Measurements from ENCODE around the gene GADL1.

GADL1 gene

DNA sequence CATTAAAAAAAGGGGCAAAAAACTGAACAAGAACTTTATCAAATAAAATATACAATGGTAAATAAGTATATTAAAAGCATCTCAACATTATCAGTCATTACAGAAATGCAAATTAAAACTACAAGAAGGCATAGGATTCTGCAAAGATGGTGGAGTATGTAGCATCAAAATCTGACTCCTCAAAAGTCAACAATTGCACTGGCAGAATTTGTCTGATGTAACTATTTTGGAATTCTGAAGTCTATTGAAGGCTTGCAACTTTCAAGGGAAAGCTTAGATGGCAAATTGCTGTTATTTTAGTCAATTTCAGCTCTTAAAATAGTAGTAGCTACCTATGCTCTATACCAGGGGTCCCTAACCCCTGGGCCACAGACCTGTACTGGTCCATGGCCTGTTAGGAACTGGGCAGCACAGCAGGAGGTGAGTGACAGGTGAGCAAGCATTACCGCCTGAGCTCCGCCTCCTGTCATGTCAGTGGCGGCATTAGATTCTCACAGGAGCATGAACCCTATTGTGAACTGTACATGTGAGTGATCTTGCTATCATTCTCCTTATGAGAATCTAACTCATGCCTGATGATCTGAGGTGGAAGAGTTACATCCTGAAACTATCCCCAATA lies 180.5 kb downstream of the GADL1 start:
- no peak for DNase-seq

DNA sequence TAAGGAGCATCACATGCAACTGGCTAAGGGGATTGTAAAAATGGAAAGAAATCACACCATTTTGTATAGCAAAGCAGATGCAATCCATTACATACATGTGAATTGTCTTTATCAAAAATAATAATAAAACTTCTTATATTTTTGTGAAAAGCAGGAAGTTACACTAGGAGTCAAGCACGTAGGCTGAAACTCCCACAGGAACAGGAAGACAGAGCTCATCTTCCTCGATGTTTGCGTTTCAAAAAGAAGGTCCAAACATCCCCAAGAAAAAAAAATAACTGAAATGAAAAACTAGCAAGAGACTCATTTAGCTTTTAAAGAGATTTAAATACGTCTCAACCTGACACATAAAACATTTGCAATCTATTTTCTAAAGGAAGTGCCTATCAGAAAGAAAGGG lies 181.5 kb downstream of the GADL1 start:
- DNase-seq, result no peak

DNA sequence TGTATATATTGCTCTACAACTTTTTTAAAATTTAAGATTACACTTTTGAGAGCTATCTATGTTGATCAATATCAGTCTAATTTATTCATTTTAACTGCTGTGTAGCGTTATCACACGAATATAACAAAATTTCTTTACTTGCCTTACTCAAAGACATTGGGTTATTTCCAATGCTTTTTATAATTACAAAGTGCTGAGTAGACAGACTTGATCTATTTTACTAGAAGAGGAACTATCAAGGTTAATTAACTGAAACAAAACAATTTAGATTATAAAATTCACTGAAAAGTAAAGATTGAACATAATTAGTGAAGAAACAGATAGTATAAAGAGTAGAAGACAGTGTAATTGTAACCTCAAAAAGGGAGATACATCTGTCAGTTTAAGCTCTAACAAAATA lies 182.6 kb downstream of the GADL1 start:
- DNase-seq, result no peak

DNA sequence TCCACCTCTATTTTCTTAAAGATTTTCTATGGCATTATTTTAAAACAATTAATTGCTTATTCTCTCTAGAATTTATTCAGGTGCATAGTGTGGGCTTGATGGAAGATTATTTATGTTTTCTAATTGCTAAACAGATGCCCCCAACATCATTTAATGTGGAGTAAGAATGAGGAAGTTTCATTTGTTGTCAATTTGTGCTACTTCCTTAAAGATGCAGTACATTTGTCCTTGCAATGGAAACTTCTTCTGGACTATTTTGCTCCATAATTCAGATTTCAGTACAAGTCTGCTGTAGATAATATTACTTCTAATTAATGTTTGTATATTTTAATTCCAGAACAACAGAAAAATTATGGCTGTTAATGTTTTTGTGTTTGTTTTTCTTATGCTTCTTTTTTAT lies 183.3 kb downstream of the GADL1 start:
- DNase-seq, result peak; percentile 51

DNA sequence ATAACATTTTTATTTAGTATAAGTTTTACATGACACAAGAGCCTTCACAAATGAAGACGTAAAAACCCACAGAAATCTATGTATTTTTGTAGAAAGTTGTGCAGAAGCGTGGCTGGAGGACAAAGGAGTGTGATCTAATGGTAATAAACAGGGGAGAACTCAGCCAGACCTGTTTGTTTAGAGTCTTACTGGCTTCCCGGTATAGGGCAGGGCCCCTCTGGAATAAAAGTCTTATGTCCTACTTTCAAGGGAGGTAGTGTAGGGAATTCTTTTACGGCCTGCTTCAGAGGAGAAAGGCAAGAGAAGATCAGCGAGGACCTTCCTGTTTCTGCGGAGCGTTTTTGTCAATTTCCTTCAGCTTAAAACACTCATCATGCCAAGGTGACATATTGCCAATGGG lies 184.4 kb downstream of the GADL1 start:
- DNase-seq, result no peak

DNA sequence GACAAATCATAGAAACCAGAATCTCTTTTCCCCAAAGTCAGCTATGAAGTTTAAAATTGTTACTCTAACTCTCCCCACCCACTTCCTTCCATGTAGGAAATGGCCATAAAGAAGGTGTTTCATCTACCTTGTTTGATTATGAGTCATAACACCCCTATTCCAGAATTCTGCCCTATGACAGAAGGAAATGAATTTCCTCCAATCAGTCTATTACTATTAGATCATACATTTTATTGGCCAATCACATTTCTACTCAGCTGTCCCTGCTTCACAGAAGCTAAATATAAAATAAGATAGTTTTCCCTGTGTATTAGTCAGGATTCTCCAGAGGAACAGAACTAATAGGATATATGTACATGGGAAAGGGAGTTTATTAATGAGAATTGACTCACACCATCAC lies 186.0 kb downstream of the GADL1 start:
- DNase-seq, result no peak

DNA sequence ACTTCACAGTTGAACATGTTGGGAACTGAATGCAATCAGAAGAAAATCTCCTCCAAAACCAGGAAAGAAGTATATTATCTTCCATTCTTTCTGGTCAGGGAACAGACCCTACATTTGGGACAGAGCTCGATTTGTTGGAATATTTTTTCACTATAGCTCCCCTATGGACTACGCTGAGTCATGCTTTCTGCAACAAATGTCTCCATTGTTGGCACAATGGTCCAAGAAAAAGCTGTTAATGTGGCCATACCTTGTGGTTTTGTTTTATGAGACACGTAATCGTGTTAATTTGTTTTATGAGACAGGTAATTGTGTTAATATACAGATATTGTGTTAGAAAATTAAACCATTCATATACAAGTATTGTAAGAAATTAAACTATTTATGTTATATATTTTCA lies 186.6 kb downstream of the GADL1 start:
- no peak for DNase-seq

DNA sequence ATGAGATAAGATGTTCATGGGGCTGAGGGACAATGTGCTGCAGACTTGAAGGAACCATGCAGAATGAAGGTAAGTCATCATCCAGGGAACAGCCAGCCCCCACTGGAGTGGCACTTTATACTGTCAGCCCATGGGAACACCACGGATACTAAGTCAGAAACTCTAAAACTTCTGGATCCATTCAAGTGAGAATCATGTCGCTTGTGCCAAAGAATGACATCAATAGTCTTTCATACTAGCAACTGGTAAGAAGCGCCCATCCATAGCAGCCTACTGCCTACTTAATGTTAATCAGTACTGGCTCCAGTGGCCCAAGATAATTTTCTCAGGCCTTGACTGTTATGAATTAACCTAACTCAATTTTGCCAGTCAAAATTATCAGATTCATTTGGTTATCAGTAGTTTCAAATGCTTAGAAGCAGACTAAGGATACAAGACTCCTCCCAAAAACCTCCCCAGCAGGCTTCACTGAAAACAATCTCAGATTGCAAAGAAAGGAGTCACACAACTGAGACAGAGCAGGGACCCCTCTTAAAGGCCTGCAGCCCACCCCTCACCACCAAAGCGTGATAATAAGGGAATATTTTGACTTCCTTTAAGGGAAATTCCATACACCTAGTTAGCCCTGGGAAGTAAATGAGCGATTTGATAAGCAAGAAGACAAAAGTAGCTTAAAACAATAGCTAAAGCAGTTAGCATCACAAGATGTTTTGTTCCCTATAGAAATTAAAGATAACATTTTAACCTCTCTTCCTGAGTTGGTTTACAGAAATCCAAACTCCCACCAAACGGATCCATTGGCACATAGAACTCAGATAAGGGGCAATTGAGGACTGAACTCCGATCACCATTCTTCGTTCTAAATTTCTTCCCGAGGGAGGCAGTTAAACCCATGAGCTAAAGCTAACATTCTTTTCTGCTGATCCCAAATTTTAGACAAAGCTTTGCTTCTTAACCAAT lies 189.2 kb downstream of the GADL1 start:
- no peak for DNase-seq

DNA sequence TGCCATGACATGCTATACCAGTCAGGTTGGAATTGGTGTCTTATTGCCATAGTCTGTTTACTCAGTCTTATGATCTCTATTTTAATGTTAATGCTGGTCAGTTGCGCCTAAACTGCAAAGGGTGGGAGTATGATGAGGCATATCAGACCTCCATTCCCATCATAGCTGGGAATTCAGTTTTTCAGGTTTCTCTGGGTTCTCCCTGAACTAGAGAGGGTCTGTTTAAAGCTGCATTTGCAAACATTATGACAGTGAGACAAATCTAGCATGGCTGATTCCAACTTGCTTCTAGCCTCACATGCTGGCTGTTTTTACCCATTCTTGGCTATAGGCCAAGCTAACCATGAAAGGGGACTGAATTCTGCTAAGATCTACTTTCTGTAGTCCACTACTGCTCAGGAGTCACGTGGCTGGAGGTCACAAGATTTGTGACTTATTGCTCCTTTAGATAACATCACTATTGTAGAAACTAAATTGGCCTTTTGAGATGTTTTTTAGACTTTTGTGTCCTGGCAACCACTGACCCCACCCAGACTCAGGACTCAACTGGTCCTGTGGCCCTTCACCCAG lies 191.5 kb downstream of the GADL1 start:
- DNase-seq, result no peak

DNA sequence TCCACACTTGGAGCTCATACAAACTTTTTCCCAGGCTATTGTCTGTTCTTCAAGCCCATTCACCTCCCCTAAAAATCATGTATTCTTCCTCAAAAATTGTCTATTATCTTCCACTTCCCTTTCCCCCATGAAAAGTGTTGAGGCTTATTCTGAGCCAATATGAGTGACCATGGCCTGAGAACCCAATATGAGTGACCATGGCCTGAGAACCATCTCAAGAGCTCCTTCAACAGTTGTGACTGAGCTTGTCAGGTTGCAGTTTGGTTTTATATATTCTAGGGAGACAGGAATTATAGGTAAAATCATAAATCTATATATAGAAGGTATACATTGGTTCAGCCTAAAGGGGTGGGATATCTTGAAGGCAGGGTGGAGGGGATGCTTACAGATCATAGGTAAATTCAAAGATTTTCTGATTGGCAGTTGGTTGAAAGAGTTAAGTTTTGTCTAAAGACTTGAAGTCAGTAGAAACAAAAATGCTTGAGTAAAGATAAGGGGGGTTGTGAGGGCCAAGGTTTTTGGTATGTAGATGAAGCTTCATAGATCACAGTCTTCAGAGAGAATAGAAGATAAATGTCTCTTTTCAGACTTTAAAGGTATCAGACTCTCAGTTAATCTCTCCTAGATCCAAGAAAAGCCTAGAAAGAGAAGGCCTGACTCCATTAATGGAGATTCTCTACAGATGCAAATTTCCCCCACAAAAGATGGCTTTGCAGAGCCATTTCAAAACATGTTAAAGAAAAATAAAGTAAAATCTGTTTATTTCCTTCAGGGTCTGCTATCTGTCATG lies 192.2 kb downstream of the GADL1 start:
- DNase-seq, result no peak

DNA sequence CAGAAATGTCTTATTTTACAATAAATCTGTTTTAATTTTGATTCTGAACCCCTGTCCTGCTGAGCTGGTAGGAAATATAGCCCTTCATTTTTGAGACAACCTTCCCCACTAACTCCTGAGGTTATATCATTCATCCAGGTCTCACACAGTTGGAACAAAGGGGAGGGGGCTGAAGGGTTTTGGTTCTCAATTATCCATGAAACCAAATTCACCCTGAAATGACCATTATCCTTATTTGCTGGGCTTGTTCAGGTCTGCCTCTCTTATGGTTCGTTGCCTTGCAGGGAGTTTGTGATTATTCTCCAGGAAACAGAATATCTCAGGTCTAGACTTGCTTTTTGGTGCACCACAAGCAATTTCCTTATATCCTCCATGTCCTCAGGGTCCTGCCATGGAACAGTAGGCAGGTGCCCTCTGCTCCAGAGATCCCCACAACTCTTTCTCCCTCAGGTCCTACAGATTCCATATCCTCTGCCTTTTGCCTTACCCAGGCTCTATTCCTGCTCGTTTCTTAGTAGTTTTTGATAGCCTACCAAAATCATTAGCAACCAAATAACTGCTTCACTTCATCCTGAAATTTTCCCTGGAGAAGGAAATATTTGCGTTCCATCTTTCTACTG lies 193.6 kb downstream of the GADL1 start:
- DNase-seq, result no peak

DNA sequence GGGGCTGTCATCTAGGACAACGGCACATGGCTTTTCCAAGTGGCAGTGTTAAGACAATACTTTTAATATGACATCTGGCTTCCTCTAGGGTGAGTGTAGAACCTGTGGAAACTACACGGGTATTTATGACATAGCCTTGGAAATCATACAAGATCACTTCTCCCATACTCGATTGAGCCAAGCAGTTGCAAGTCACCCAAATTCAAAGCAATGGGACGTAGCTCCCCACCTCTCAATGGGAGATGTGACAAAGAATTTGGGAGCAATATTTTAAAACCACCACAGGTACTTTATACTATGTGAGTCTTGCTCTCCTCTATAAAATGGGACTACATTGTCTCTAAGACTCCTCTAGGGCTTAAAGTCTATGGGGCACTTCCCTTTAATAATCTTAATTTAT lies 194.5 kb downstream of the GADL1 start:
- DNase-seq, result no peak

DNA sequence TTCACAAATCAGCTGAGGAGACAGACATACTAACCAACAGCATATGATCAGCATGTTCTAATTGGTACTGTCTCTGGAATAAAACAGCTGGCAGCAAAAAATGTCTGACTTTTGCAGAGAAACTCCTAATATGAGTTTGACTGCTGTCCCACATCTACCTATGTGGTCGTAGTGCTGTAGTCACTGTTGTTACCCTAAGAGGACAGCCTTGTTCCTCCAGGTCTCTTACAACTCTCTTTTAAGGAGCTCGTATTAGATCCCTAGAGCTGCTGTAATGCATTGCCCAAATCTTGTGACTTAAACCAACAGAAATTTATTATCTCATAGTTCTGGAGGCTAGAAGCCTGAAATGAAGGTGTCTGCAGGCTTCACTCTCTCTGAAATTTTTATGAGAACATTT lies 195.9 kb downstream of the GADL1 start:
- no peak for DNase-seq

DNA sequence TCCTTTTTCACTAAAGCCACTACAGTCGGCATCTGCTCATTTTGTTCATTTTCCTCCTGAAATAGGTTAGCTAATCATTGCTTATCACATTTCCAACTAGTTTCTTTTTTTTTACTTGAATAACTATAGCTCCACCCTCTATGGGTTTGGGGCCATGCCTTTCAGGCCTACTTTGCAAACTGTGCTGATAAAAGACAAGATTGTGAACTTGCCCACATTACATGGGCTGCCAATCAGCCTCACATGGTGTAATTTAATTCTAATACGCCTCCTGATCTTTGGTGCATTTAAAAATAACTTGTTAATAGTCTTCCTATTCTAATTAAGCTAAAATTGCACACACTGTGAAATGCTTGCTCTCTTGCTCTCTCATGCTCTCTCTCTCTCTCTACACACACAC lies 197.6 kb downstream of the GADL1 start:
- no peak for DNase-seq

DNA sequence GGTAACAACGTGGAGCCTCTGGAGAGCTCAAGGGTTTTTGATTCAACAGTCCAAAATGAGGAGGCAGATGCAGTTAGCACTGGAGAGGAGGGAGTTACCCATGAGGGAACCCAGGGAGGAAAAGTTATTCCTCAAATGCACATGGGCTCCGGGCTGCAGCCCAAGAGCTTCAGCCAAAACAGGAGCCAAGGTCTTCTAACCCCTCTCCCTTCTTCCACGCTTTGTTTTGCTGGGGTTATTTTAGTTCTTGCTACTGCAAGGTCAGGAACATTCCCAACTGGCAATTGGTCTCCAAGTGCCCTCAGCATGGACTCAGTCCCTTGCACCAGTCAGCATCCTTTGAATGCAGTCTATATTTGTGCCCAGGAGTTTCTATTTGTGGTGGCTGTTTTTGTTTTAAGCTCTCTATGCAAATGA lies 198.1 kb downstream of the GADL1 start:
- no peak for DNase-seq

DNA sequence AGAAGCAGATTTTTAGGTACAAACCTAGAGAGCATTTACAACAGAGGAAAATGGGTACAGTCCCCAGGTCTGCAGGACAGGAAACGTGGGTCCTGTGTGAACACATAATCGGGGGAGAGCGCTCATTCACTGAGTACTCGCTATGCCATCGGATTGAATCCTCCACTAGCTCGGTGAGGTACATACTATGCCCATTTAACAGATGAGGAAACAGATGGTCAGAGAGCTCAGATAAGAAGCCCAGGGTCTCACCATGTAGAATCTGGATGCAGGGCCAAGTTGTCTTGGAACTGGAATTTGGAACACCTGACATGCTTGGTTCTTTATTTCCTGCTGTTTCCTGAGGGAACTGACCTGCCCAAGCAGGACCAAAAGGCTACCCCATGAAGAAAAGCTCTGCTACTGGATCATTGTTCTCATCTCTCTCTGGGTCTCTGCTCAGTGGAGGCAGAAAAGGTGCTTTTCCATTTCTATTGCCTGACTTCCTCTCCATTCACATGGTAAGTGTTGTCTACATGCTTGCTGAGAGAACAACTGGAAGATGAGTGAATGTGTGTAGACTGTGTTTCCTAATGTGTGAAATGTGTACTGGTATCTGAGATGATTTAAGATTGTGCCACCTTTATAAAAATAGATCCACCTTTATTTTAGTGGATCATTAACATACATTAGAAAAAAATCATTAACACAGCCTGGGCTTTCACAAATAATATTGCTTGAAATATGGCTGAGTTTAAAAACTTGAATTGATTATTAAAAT lies 199.0 kb downstream of the GADL1 start:
- no peak for DNase-seq

DNA sequence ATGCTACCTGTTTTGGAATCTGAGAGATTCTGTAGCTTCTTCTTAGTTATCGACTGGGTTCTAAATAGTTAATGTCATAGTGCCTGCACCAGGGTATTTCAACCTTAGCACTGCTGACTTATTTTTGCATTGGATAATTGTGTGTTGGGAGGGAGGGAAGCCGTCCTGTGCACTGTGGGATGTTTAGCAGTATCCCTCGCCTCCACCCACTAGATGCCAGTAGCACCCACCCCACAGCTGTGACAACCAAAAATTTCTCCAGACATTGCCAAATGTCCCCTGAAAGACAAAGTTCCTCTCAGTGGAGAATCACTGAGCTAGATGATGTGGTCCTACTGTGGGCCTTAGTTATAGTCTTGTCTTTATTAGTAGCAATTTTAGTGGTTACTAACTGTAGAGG lies 199.8 kb downstream of the GADL1 start:
- DNase-seq, result no peak

DNA sequence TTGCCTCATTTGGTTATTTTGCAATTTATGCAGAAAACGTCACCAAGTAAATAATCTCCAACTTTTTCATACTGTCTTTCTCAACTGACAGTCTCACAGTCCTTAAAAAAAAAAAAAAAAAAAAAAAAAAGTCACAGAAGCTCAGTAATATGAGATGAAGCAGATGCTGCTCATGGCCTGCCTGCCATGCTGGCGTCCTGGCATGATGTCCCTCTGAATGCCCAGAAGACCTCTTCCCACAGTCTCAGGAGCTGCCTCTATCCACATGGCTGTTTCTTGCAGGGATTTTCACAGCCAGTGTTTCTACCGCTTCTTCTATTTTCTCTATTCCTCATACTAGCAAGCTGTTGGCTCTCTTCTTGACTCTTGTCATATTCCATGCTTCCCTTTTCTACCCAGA lies 200.3 kb downstream of the GADL1 start:
- DNase-seq, result no peak

DNA sequence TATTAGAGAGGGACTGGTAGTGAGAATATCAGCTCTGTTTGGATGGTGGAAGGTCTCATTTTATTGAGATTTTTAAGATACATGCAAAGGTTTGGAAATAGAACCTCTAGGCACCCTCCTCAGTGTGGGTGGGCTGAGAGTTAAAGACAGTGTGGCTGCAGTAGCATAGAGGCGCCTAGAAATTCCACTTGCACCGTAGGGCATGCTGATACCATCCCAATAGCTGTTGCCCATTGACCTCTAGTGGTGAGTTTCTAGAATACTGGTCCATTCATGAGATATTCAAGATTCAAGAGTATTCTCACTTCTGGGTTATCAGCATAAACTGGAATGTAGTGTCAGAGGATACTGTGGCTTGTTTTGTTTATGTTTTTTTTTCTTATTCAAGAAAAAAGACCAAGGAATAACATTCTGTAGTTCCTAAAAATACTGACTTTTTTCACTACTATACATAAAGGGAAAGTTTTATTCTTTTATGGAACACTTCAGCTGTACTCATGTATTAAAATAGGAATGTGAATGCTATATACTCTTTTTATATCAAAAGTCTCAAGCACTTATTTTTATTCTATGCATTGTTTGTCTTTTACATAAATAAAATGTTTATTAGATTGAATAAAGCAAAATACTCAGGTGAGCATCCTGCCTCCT lies 200.9 kb downstream of the GADL1 start:
- peak; percentile 68 for DNase-seq

DNA sequence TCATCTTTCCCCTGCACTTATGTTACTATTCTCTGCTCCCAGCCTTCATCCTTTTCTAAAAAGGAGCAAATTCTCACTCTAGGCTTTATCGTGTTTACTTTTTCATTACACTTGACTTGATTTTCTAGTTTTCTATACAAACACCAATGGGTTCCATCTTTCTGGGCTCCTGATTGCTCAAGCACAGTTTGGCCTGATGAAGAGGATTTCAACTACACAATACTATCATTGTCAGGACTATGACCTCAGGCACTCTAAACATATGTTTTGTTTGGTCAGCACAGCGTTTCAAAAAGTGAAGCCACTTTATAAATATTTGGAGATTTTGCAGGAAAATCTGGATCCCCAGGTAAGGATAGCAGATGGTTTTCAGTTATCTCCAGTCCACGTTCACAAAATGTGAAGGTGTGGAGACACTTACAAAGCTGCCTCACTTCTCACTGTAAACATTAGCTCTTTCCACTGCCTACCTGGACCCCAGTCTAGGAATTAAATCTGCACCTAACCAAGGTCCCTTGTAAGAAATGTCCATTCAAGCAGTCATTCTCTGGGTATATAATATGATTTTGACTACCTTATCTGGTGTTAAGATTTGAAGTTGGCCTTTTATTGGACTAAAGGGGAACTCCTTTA lies 201.8 kb downstream of the GADL1 start:
- no peak for DNase-seq

DNA sequence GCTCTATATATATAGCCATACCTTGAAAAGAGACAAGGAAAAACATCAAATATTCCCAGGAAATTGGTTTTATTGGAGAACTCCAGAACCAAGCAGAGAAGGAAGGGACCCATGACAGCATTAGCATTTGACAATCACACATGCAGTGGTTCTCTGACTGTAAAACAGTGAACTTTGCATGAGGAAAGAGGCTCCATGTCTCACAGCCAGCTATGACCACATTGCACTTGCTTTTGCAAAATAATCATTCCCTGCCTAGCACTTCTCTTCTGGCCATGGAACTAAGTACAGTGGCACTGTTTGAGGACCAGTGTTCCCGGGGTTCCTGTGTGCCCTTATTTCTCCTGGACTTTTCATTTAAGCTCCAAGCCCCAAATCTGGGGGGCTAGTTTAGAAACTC lies 202.5 kb downstream of the GADL1 start:
- no peak for DNase-seq
